Stimulated activated CD4-positive, alpha-beta T cell treated with anti-CD3 and anti-CD28 coated beads, Interleukin-1b, Interleukin-23, amount 100 ng/mL, for 1 hour (primary cell): ENCODE measurements around the gene LMBR1.
"Not testable (repeated sequence)": the region's sequence is repeated elsewhere in the genome, so short reads cannot be mapped to it uniquely, and the experiment has no call there.

Experiments
- DNase-seq, 2 donors: peaks; one replicate each; pipeline ENCODE4 v3.0.0-alpha.2; 2020; ENCODE audit warnings: low read depth in 2 of 2

The LMBR1 gene

GRCh38 chr7:156848979-156849378, 44.0 kb downstream of the LMBR1 start:
- no peak for DNase-seq

GRCh38 chr7:156845379-156846101, 47.4 kb downstream of the LMBR1 start:
- no peak for DNase-seq

- DNase-seq, result not testable (repeated sequence)
Measured at GRCh38 chr7:156843582-156843981, 49.4 kb downstream of the LMBR1 start.

GRCh38 chr7:156843157-156843556, 49.8 kb downstream of the LMBR1 start:
- DNase-seq, result no peak

- no peak for DNase-seq
Measured at GRCh38 chr7:156842740-156843140, 50.2 kb downstream of the LMBR1 start.

- DNase-seq, result no peak
Measured at GRCh38 chr7:156842317-156842716, 50.7 kb downstream of the LMBR1 start.

- DNase-seq, result no peak
Measured at GRCh38 chr7:156841497-156841896, 51.5 kb downstream of the LMBR1 start.

GRCh38 chr7:156840134-156840533, 52.8 kb downstream of the LMBR1 start:
- DNase-seq, result no peak

GRCh38 chr7:156836443-156836842, 56.5 kb downstream of the LMBR1 start:
- DNase-seq, result no peak

- no peak for DNase-seq
Measured at GRCh38 chr7:156834462-156834861, 58.5 kb downstream of the LMBR1 start.

- DNase-seq, result no peak
Measured at GRCh38 chr7:156833312-156833711, 59.7 kb downstream of the LMBR1 start.

- DNase-seq, result no peak
Measured at GRCh38 chr7:156832195-156832877, 60.6 kb downstream of the LMBR1 start.

- DNase-seq, result no peak
Measured at GRCh38 chr7:156829669-156830336, 63.2 kb downstream of the LMBR1 start.

GRCh38 chr7:156827587-156828203, 65.3 kb downstream of the LMBR1 start:
- no peak for DNase-seq

GRCh38 chr7:156823435-156823834, 69.5 kb downstream of the LMBR1 start:
- DNase-seq, result no peak

- no peak for DNase-seq
Measured at GRCh38 chr7:156820445-156821063, 72.4 kb downstream of the LMBR1 start.

- DNase-seq, result no peak
Measured at GRCh38 chr7:156819733-156820295, 73.2 kb downstream of the LMBR1 start.

GRCh38 chr7:156818133-156818532, 74.8 kb downstream of the LMBR1 start:
- DNase-seq, result no peak

- no peak for DNase-seq
Measured at GRCh38 chr7:156816943-156817572, 75.9 kb downstream of the LMBR1 start.

- no peak for DNase-seq
Measured at GRCh38 chr7:156811706-156812105, 81.3 kb downstream of the LMBR1 start.

GRCh38 chr7:156803656-156804055, 89.3 kb downstream of the LMBR1 start:
- not testable (repeated sequence) for DNase-seq
